Activated T-cell treated with anti-CD3 and anti-CD28 coated beads for 48 hours (primary cell): ENCODE measurements around the gene LRRC75B.
A peak's percentile ranks its signal among the peaks of the same experiment; 100 is the strongest.
"Not testable (repeated sequence)": the region's sequence is repeated elsewhere in the genome, so short reads cannot be mapped to it uniquely, and the experiment has no call there.

Experiments used
- DNase-seq: peaks from one replicate; pipeline ENCODE4 v3.0.0-alpha.2; 2020; ENCODE audit warnings: low read depth

The LRRC75B gene

GRCh38 chr22:24592851-24593558 is at the start of gene LRRC75B:
TSS of gene LRRC75B (minus strand) at chr22:24593073. CDS start at chr22:24593039, 34 bp downstream.
- peak; percentile 46 for DNase-seq

- not testable (repeated sequence) for DNase-seq
Measured at GRCh38 chr22:24642307-24642706, 49.4 kb upstream of the LRRC75B start.

- not testable (repeated sequence) for DNase-seq
Measured at GRCh38 chr22:24636513-24636912, 43.6 kb upstream of the LRRC75B start.

GRCh38 chr22:24634776-24635389 is 42.0 kb upstream of the LRRC75B start:
- not testable (repeated sequence) for DNase-seq

GRCh38 chr22:24633231-24634023 is 40.6 kb upstream of the LRRC75B start:
- DNase-seq = not testable (repeated sequence)

- not testable (repeated sequence) for DNase-seq
Measured at GRCh38 chr22:24632642-24633041, 39.8 kb upstream of the LRRC75B start.

GRCh38 chr22:24631430-24632122 is 38.7 kb upstream of the LRRC75B start:
- not testable (repeated sequence) for DNase-seq

GRCh38 chr22:24630812-24631427 is 38.0 kb upstream of the LRRC75B start:
- DNase-seq = not testable (repeated sequence)

GRCh38 chr22:24629069-24629468 is 36.2 kb upstream of the LRRC75B start:
- DNase-seq = not testable (repeated sequence)

- DNase-seq = not testable (repeated sequence)
Measured at GRCh38 chr22:24627911-24628310, 35.0 kb upstream of the LRRC75B start.

GRCh38 chr22:24622596-24622995 is 29.7 kb upstream of the LRRC75B start:
- DNase-seq = not testable (repeated sequence)

GRCh38 chr22:24621244-24621643 is 28.4 kb upstream of the LRRC75B start:
- DNase-seq = not testable (repeated sequence)

GRCh38 chr22:24614794-24615193 is 21.9 kb upstream of the LRRC75B start:
- DNase-seq = not testable (repeated sequence)

GRCh38 chr22:24609888-24610287 is 17.0 kb upstream of the LRRC75B start:
- not testable (repeated sequence) for DNase-seq

- DNase-seq = not testable (repeated sequence)
Measured at GRCh38 chr22:24608327-24608726, 15.5 kb upstream of the LRRC75B start.

- DNase-seq = peak; percentile 59
Measured at GRCh38 chr22:24607429-24607983, 14.6 kb upstream of the LRRC75B start.

GRCh38 chr22:24606340-24606739 is 13.5 kb upstream of the LRRC75B start:
- not testable (repeated sequence) for DNase-seq

- DNase-seq = peak; percentile 12
Measured at GRCh38 chr22:24603770-24604629, 11.1 kb upstream of the LRRC75B start.

GRCh38 chr22:24602847-24603769 is 10.2 kb upstream of the LRRC75B start, which contains the start of gene GGT1:
TSS of gene GGT1 (plus strand) at chr22:24603193. CDS start at chr22:24611082, 7,889 bp downstream.
- not testable (repeated sequence) for DNase-seq
